ENCODE results near the gene ZMYM4. TPM values are rescaled to one million over a fixed set of nuclear protein-coding genes. Genes with fewer than 3 reads are reported as not detected.

The ZMYM4 gene
- total and polyA plus RNA-seq, 7 donors, result 4.2 to 46.0 (median 36.7) TPM

GRCh38 chr1:35288761-35289160 is 20.3 kb downstream of the ZMYM4 start:
- Histone ChIP-seq H3K4me3 (no peak overlapping the region), H3K27me3 (no peaks in the 10 kb centered on the region), H3K4me1 (peaks cover 0 to 25% (median 20%) of the 10 kb centered on the region in 4 donors), H3K27ac (peak overlapping the region in 3 of 4 donors; percentile 5 to 53 (median 42)), H3K36me3 (peaks cover 0 to 25% (median 3%) of the 10 kb centered on the region in 4 donors), H3K9me3 (no peaks in the 10 kb centered on the region)
- DNase-seq, result no peak
- intact Hi-C loops (cut with DNase I), result no loop called here
- TF ChIP-seq EP300 (IDR thresholded peaks at IDR 0.05) (no peak), POLR2A (IDR thresholded peaks at IDR 0.05) (no peak), CTCF (IDR thresholded peaks at IDR 0.05) (no peak), POLR2AphosphoS5 (IDR thresholded peaks at IDR 0.05) (no peak)

- no peak overlapping the region for H3K27ac ChIP-seq
- H3K4me3 ChIP-seq, result no peak overlapping the region
- H3K27me3 ChIP-seq, result no peaks in the 10 kb centered on the region
- H3K9me3 ChIP-seq, result no peaks in the 10 kb centered on the region
- intact Hi-C loops (cut with DNase I), result loop anchor here (10.0 kb wide), 1 partner anchor 436 kb away; the partner anchor contains the start of gene SMIM12
- 92 to 94% methylated on average over 2 of the region's 2 CpGs for WGBS, 2 donors
- peaks cover 0 to 18% (median 3%) of the 10 kb centered on the region in 4 donors for H3K36me3 ChIP-seq
- H3K4me1 ChIP-seq, result peaks cover 0 to 25% (median 20%) of the 10 kb centered on the region in 4 donors
- DNase-seq, result no peak
- TF ChIP-seq POLR2AphosphoS5 (IDR thresholded peaks at IDR 0.05) (no peak), CTCF (IDR thresholded peaks at IDR 0.05) (no peak), POLR2A (IDR thresholded peaks at IDR 0.05) (no peak), EP300 (IDR thresholded peaks at IDR 0.05) (no peak)
These were observed 21.9 kb downstream of the ZMYM4 start for GRCh38 chr1:35290452-35290851.

- Histone ChIP-seq H3K27me3 (no peaks in the 10 kb centered on the region), H3K9me3 (no peaks in the 10 kb centered on the region), H3K36me3 (peaks cover 0 to 22% (median 3%) of the 10 kb centered on the region in 4 donors), H3K27ac (no peak overlapping the region), H3K4me1 (peaks cover 0 to 13% (median 8%) of the 10 kb centered on the region in 4 donors), H3K4me3 (no peak overlapping the region)
- DNase-seq, result no peak
- WGBS, 2 donors, result 95 to 96% methylated on average over 2 of the region's 2 CpGs
- TF ChIP-seq EP300 (IDR thresholded peaks at IDR 0.05) (no peak), CTCF (IDR thresholded peaks at IDR 0.05) (no peak), POLR2AphosphoS5 (IDR thresholded peaks at IDR 0.05) (no peak), POLR2A (IDR thresholded peaks at IDR 0.05) (no peak)
- intact Hi-C loops (cut with DNase I), result loop anchor here (10.0 kb wide), 1 partner anchor 440 kb away; the partner anchor contains the start of gene SMIM12
These were observed 26.3 kb downstream of the ZMYM4 start for GRCh38 chr1:35294809-35295208.

GRCh38 chr1:35297886-35298285 is 29.4 kb downstream of the ZMYM4 start:
- no peak for DNase-seq
- WGBS, 2 donors, result 80 to 89% methylated on average over 2 of the region's 2 CpGs
- H3K4me1 ChIP-seq, result peaks cover 0 to 21% (median 12%) of the 10 kb centered on the region in 4 donors
- peaks cover 0 to 14% (median 3%) of the 10 kb centered on the region in 4 donors for H3K36me3 ChIP-seq
- no peak for TF ChIP-seq EP300 (IDR thresholded peaks at IDR 0.05)
- TF ChIP-seq POLR2AphosphoS5 (IDR thresholded peaks at IDR 0.05), result no peak
- TF ChIP-seq CTCF (IDR thresholded peaks at IDR 0.05), result no peak
- TF ChIP-seq POLR2A (IDR thresholded peaks at IDR 0.05), result no peak
- no peaks in the 10 kb centered on the region for H3K9me3 ChIP-seq
- H3K27me3 ChIP-seq, result no peaks in the 10 kb centered on the region
- intact Hi-C loops (cut with DNase I), result loop anchor here (2.0 to 10.0 kb wide), 2 partner anchors 95 to 443 kb away; partner anchors contain the start of gene SMIM12
- H3K4me3 ChIP-seq, result no peak overlapping the region
- no peak overlapping the region for H3K27ac ChIP-seq

GRCh38 chr1:35298464-35298863 is 30.0 kb downstream of the ZMYM4 start:
- intact Hi-C loops (cut with DNase I), result loop anchor here (2.0 to 10.0 kb wide), 2 partner anchors 96 to 444 kb away; partner anchors contain the start of gene SMIM12
- no peak for DNase-seq
- TF ChIP-seq CTCF (IDR thresholded peaks at IDR 0.05), result peak in 2 of 4 experiments; percentile 24 to 44
- TF ChIP-seq POLR2A (IDR thresholded peaks at IDR 0.05), result no peak
- TF ChIP-seq POLR2AphosphoS5 (IDR thresholded peaks at IDR 0.05), result no peak
- no peak for TF ChIP-seq EP300 (IDR thresholded peaks at IDR 0.05)
- Histone ChIP-seq H3K9me3 (no peaks in the 10 kb centered on the region), H3K4me3 (no peak overlapping the region), H3K27me3 (no peaks in the 10 kb centered on the region), H3K27ac (no peak overlapping the region), H3K4me1 (peaks cover 0 to 21% (median 12%) of the 10 kb centered on the region in 4 donors), H3K36me3 (peaks cover 0 to 8% (median under 1%) of the 10 kb centered on the region in 4 donors)
- 32% methylated on average over 2 of the region's 2 CpGs for WGBS, 2 donors
